Activated naive CD4-positive, alpha-beta T cell treated with anti-CD3 and anti-CD28 coated beads for 36 hours (primary cell): Measurements from ENCODE around the gene SUPT6H. TPM values are rescaled to one million over a fixed set of nuclear protein-coding genes. Genes with fewer than 3 reads are reported as not detected.
A peak's percentile ranks its signal among the peaks of the same experiment; 100 is the strongest.
"Not testable (repeated sequence)": the region's sequence is repeated elsewhere in the genome, so short reads cannot be mapped to it uniquely, and the experiment has no call there.

Source experiments
- CTCF ChIA-PET: fragments of 350-600 bp; sonication (Branson Sonifier 250); formaldehyde crosslinking; loops from one replicate; lab custom pipeline; 2021; ENCODE audit warnings: antibody characterized with exemption; lab: Charles Lee
- DNase-seq: peaks from one replicate; pipeline ENCODE4 v3.0.0-alpha.2; 2020
- H3K27ac Mint-ChIP-seq: one replicate; pipeline ENCODE4 v1.8.0; 2021; ENCODE audit warnings: mild to moderate bottlenecking, mixed read lengths
- H3K27me3 Mint-ChIP-seq: one replicate; pipeline ENCODE4 v1.8.0; 2021; ENCODE audit warnings: low read depth, mixed read lengths
- H3K36me3 Mint-ChIP-seq: one replicate; pipeline ENCODE4 v1.8.0; 2021; ENCODE audit warnings: low read depth, mixed read lengths
- H3K4me1 Mint-ChIP-seq: one replicate; pipeline ENCODE4 v1.8.0; 2021; ENCODE audit warnings: low read depth, mixed read lengths
- H3K4me3 Mint-ChIP-seq: one replicate; pipeline ENCODE4 v1.8.0; 2021; ENCODE audit warnings: mild to moderate bottlenecking, moderate library complexity, mixed read lengths
- H3K9me3 Mint-ChIP-seq: one replicate; pipeline ENCODE4 v1.8.0; 2021; ENCODE audit warnings: mixed read lengths
- intact Hi-C: fragments of 100-400 bp; cut with micrococcal nuclease; formaldehyde crosslinking; loops from one replicate; pipeline ENCODE4 v1.15.1; 2023
- total RNA-seq, 2 experiments: library from RNA; stranded (reverse); gene quantifications; one replicate each; pipeline ENCODE4 v1.2.3, GENCODE V29; 2021

SUPT6H gene
- total RNA-seq, 2 experiments from 2014 or later = 50.8 to 52.1 TPM

GRCh38 chr17:28735913-28736769 lies 74.1 kb downstream of the SUPT6H start:
- H3K4me3 Mint-ChIP-seq, H3K27ac Mint-ChIP-seq, intact Hi-C loops, H3K36me3 Mint-ChIP-seq, DNase-seq, H3K27me3 Mint-ChIP-seq, H3K9me3 Mint-ChIP-seq: not testable (repeated sequence)
- H3K4me1 Mint-ChIP-seq = peaks cover 20% of the 10 kb centered on the region
- CTCF ChIA-PET = interaction anchor here (1.0 to 1.7 kb wide), 3 partner anchors 9 to 28 kb away, joined by 3 to 6 read pairs (median 5); no protein-coding TSS in a partner anchor

- H3K9me3 Mint-ChIP-seq = peaks cover 4% of the 10 kb centered on the region
- DNase-seq = no peak
- peaks cover 9% of the 10 kb centered on the region for H3K36me3 Mint-ChIP-seq
- CTCF ChIA-PET = no interaction called here
- H3K27me3 Mint-ChIP-seq = no peaks in the 10 kb centered on the region
- no peak overlapping the region for H3K4me3 Mint-ChIP-seq
- H3K27ac Mint-ChIP-seq = no peak overlapping the region
- peaks cover 24% of the 10 kb centered on the region for H3K4me1 Mint-ChIP-seq
- intact Hi-C loops = no loop called here
These were observed 75.3 kb downstream of the SUPT6H start for GRCh38 chr17:28737316-28737715.

- H3K9me3 Mint-ChIP-seq = peaks cover 4% of the 10 kb centered on the region
- peak overlapping the region; percentile 65 for H3K27ac Mint-ChIP-seq
- no peak overlapping the region for H3K4me3 Mint-ChIP-seq
- intact Hi-C loops = loop anchor here (1.0 kb wide), 1 partner anchor 10 kb away; the partner anchor contains the start of gene NEK8
- H3K27me3 Mint-ChIP-seq = no peaks in the 10 kb centered on the region
- peaks cover 26% of the 10 kb centered on the region for H3K4me1 Mint-ChIP-seq
- CTCF ChIA-PET = no interaction called here
- no peak for DNase-seq
- H3K36me3 Mint-ChIP-seq = peaks cover 9% of the 10 kb centered on the region
These were observed 76.0 kb downstream of the SUPT6H start for GRCh38 chr17:28737770-28738679.

- peak; percentile 77 for DNase-seq
- Mint-ChIP-seq H3K9me3 (peaks cover 4% of the 10 kb centered on the region), H3K4me3 (no peak overlapping the region), H3K36me3 (peaks cover 9% of the 10 kb centered on the region), H3K27me3 (no peaks in the 10 kb centered on the region), H3K27ac (peak overlapping the region; percentile 83), H3K4me1 (peaks cover 26% of the 10 kb centered on the region)
- CTCF ChIA-PET = interaction anchor here (1.0 to 5.4 kb wide), 2 partner anchors 12 kb away, joined by 6 to 30 read pairs; partner anchors contain the start of gene TLCD1
- intact Hi-C loops = loop anchor here (1.0 kb wide), 1 partner anchor 11 kb away; the partner anchor contains the start of gene NEK8
These were observed 76.8 kb downstream of the SUPT6H start for GRCh38 chr17:28738680-28739384.

GRCh38 chr17:28740406-28741357 lies 78.7 kb downstream of the SUPT6H start:
- DNase-seq = no peak
- peaks cover 20% of the 10 kb centered on the region for H3K36me3 Mint-ChIP-seq
- no peak overlapping the region for H3K27ac Mint-ChIP-seq
- CTCF ChIA-PET = interaction anchor here (0.7 to 14.2 kb wide), 5 partner anchors 10 to 34 kb away, joined by 3 to 353 read pairs (median 12); partner anchors contain the start of genes NEK8 and TLCD1
- intact Hi-C loops = no loop called here
- H3K9me3 Mint-ChIP-seq = peaks cover 4% of the 10 kb centered on the region
- peaks cover 31% of the 10 kb centered on the region for H3K4me1 Mint-ChIP-seq
- H3K4me3 Mint-ChIP-seq = no peak overlapping the region
- no peaks in the 10 kb centered on the region for H3K27me3 Mint-ChIP-seq

- Mint-ChIP-seq H3K4me1 (peaks cover 39% of the 10 kb centered on the region), H3K9me3 (peaks cover 4% of the 10 kb centered on the region), H3K27ac (no peak overlapping the region), H3K4me3 (peak overlapping the region; percentile 5), H3K36me3 (peaks cover 25% of the 10 kb centered on the region), H3K27me3 (no peaks in the 10 kb centered on the region)
- intact Hi-C loops = no loop called here
- CTCF ChIA-PET = interaction anchor here (0.7 to 14.2 kb wide), 3 partner anchors 9 to 33 kb away, joined by 3 to 353 read pairs (median 30); partner anchors contain the start of genes NEK8 and TLCD1
- no peak for DNase-seq
These were observed 79.6 kb downstream of the SUPT6H start for GRCh38 chr17:28741358-28742349.

GRCh38 chr17:28743243-28744103 lies 81.5 kb downstream of the SUPT6H start, which contains the start of gene TRAF4:
TRAF4 (plus strand) TSS chr17:28744011; CDS start chr17:28744113, 102 bp downstream.
- DNase-seq = peak; percentile 74
- intact Hi-C loops = loop anchor here (1.0 kb wide), 2 partner anchors 15 to 209 kb away; partner anchors contain the start of gene NEK8
- Mint-ChIP-seq H3K9me3 (peaks cover 4% of the 10 kb centered on the region), H3K27ac (peak within 1 kb of the TSS; percentile 85), H3K4me1 (peaks cover 45% of the 10 kb centered on the region), H3K36me3 (peaks cover 25% of the 10 kb centered on the region), H3K27me3 (no peaks in the 10 kb centered on the region), H3K4me3 (peak within 1 kb of the TSS; percentile 91)
- CTCF ChIA-PET = interaction anchor here (0.6 to 14.2 kb wide), 4 partner anchors 7 to 190 kb away, joined by 3 to 353 read pairs (median 17); partner anchors contain the start of genes NEK8 and TLCD1

GRCh38 chr17:28744104-28744971 lies 82.3 kb downstream of the SUPT6H start:
- H3K27ac Mint-ChIP-seq = peak overlapping the region; percentile 85

More at GRCh38 chr17:28744104-28744971, 82.3 kb downstream of the SUPT6H start:
- H3K9me3 Mint-ChIP-seq = peaks cover 3% of the 10 kb centered on the region
- no peaks in the 10 kb centered on the region for H3K27me3 Mint-ChIP-seq
- CTCF ChIA-PET = interaction anchor here (1.5 to 14.2 kb wide), 3 partner anchors 7 to 20 kb away, joined by 3 to 353 read pairs (median 30); partner anchors contain the start of genes NEK8 and TLCD1
- H3K4me3 Mint-ChIP-seq = peak overlapping the region; percentile 91
- intact Hi-C loops = no loop called here
- peaks cover 29% of the 10 kb centered on the region for H3K36me3 Mint-ChIP-seq
- DNase-seq = peak; percentile 72
- peaks cover 40% of the 10 kb centered on the region for H3K4me1 Mint-ChIP-seq
